HG03442 (cell line): ENCODE data around the gene TRABD2A.
A peak's percentile ranks its signal among the peaks of the same experiment; 100 is the strongest.
"Not testable (repeated sequence)": the region's sequence is repeated elsewhere in the genome, so short reads cannot be mapped to it uniquely, and the experiment has no call there.

Source experiments
- ATAC-seq: cut with Tn5 transposase; IDR thresholded peaks from one replicate; pipeline ENCODE4 v1.9.1; 2021; ENCODE audit warnings: mild to moderate bottlenecking, moderate library complexity; ENCODE audit not compliant: unreplicated experiment

Gene TRABD2A

DNA sequence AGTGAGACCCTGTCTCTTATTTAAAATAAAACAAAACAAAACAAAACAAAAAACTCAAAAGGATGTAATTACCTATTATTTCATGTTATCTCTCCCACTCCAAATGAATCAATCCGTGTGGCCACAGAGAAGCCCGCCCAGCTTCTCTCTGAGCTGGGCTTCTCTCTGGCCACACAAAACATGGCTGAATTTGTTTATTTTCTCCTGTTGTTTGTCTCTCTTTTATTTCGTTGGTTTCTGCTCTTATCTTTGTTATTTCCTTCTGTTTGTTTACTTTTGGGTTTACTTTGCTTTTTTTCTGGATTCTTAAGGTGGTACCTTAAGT is 1.5 kb upstream of the TRABD2A start:
- no peak for ATAC-seq

GRCh38 chr2:84881581-84882413 is 913 bp upstream of the TRABD2A start:
- ATAC-seq = peak; percentile 67

GRCh38 chr2:84880395-84880644 is 564 bp downstream of the TRABD2A start:
- no peak for ATAC-seq

DNA sequence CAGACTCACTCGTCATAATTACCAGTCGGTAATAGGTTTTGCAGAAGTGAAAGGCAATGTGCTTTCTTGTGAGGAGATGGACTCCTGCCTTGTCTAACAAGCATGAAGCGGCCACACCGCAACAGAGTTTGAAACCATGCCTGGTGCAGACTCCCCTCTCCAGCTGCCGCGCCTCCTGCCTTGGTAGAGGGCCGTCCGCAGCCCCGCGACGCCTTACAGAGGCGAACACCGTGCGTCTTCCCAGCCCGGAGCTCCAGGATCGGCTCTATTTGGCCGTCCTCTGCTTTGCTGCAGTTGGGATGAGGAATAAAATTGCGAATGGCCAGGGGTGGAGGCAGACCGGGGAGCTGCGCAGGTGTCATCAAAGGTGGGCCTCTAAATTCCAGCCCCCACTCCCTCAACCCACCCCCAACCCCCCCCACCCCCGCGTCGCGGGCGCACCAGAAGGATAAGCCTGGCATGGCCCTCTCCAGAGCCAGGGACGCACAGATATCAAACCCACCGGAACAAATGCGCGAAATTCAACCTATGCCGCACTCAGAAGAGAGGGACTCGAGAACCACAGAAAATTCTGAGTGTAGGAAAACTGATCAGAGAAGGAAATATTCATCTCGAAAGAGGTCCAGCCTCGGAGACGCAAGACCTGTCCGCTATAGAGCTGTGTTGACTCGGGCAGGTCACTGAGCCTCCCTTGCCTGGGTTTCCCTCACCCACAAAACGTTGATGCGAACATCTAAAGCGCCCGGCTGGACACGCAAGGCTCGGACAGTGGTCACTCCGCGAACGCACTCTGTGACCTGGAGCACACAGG is 1.1 kb downstream of the TRABD2A start:
- ATAC-seq = peak; percentile 44

DNA sequence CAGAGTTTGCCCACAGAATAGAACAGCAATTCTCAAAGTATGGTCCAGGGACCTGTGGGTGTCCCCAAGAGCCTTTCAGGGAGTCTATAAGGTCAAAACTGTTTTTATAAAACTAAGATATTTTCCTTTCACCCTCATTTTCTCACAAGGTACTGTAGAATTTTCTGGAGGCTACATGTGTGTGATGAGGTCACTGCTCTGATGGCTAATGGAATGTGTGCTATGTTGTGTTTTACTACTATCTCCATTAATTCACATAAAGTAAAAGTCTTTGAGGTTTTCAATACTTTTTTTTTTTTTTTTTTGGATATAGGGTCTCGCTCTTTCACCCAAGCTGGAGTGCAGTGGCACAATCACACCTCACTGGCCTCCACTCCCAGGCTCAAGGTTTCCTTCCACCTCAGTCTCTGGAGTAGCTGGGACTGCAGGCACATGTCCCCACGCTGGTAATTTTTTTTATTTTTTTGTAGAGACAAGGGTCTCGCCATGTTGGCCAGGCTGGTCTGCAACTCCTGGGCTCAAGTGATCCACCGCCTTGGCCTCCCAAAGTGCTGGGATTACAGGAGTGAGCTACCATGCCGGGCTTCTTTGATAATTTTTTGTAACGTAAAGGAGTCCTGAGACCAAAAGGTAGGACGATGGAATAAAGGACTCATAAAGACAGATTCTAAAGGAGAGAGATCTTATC is 1.8 kb downstream of the TRABD2A start:
- ATAC-seq = no peak

GRCh38 chr2:84878459-84878858 is 2.4 kb downstream of the TRABD2A start:
- ATAC-seq = no peak

GRCh38 chr2:84876369-84876768 is 4.5 kb downstream of the TRABD2A start:
- no peak for ATAC-seq

GRCh38 chr2:84875619-84876018 is 5.3 kb downstream of the TRABD2A start:
- ATAC-seq = not testable (repeated sequence)

- no peak for ATAC-seq
Measured at GRCh38 chr2:84875213-84875560, 5.7 kb downstream of the TRABD2A start.

DNA sequence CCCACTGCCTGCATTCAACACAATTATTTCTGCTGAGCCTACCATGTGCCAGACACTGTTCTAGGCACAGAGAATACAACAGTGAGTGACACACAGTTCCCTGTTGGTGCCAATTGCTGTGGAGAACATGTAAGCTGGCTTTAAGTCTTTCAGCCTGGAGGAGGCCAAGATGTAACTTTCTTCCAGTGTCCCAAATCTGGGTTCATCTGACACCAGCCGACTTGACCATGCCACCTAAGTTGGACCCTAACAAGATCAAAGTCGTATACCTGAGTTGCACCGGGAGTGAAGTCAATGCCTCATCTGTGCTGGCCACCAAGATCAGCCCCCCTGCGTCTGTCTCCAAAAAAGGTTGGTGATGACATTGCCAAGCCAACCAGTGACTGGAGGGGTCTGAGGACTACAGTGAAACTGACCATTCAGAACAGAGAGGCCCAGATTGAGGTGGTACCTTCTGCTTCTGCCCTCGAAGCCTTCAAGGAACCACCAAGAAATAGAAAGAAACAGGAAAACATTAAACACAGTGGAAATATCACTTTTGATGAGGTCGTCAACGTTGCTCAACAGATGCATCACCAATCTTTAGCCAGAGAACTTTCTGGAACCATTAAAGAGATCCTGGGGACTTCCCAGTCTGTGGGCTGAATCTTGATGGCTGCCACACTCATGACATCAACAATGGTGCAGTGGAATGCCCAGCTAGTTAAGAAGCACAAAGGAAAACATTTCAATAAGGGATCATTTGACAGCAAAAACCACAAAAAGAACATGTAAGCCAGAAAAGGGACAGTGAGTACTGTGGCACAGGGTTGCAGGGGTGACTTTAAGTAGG is 6.3 kb downstream of the TRABD2A start:
- no peak for ATAC-seq

DNA sequence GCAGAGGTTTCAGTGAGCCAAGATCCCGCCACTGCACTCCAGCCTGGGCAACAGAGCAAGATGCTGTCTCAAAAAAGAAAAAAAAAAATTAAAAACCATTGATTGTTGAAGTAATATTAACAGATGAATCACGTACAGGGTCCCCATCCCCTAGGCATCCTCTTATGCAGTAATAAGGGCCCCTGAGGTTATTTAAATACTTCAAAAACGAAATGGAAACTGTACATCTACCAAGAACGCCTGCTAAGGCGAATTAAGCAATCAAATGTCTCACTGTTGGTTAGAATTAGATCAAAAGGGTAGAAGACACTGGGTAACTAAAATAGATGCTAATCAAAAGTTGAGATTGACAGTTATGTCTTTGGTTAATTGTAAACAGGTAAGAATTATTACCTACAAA is 7.5 kb downstream of the TRABD2A start:
- no peak for ATAC-seq

GRCh38 chr2:84872691-84873090 is 8.2 kb downstream of the TRABD2A start:
- not testable (repeated sequence) for ATAC-seq

DNA sequence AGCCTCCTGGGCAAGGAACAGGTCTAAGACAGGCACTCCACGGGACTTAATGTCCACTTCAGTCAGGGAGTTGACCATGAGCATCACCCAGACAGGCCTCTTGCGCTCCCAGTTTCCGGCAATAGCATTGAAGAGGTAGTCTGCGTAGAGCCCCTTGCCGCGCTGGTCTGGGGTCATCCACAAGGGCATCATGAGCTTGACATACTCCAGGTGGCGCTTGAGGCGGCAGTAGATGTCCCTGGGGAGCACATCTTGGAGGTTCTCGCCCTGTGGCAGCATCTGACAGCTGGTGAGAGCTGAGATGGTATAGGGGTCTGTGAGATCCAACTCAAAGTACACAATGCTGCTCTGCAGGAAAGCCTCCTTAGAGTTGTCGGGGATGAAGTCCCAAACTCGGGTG is 10.6 kb downstream of the TRABD2A start:
- no peak for ATAC-seq

DNA sequence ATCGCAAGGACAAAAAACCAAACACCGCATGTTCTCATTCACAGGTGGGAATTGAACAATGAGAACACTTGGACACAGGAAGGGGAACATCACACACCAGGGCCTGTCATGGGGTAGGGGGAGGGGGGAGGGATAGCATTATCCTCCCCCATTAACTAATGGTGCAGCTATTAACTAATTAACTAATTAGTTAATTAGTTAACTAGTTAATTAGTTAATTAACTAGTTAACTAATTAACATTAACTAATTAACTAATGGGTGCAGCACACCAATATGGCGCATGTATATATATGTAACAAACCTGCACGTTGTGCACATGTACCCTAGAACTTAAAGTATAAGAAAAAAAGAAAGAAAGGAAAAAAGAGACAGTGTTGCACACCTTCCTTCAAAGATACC is 12.6 kb downstream of the TRABD2A start:
- ATAC-seq = not testable (repeated sequence)

DNA sequence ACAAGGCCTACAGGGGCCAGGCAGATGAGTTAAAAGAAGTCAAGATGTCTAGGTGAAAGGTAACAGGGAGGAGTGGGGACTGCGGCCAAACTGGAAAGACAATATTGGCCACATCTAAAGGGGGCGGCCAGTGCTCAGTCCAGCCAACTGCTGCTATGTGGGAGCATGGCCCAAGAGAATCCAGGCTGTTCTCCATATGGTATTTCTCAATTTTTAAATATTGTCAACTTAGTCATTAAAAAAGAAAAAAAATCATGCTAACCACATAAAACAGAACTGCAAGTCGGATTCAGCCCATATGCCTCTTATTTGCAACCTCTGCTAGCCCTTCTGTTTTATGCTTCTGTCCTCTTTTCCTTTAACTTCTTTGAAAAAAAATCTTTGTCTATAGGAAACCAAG is 14.8 kb downstream of the TRABD2A start:
- no peak for ATAC-seq

DNA sequence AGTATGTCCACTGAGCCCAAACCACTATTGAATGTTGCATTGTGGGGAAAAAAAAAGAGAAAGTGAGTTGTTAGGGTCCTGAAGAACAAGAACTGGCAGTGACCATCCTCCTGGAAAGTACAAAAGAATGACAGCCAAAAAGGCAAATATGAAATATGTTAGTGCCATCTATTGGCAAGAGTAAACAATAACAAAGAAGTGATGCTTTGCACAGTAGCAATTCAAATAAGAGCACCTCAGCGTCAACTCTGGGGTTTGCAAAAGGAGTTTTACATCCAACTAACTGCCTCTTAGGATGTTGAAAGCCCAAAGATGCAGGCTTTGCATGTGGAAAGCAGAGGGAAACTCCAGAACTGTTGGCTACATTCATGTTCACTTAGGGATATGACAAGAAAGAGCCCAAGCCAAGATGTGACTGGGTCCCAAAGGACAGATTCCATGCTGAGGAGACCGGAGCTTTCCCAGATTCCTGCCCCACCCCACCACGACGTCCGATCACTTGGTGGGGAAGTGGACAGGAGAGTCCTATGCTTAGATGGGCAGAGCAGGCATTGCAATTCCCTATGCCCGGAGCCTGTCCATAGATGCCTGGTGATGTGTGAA is 15.6 kb downstream of the TRABD2A start:
- ATAC-seq = peak; percentile 72

GRCh38 chr2:84862006-84862405 is 18.9 kb downstream of the TRABD2A start:
- no peak for ATAC-seq

DNA sequence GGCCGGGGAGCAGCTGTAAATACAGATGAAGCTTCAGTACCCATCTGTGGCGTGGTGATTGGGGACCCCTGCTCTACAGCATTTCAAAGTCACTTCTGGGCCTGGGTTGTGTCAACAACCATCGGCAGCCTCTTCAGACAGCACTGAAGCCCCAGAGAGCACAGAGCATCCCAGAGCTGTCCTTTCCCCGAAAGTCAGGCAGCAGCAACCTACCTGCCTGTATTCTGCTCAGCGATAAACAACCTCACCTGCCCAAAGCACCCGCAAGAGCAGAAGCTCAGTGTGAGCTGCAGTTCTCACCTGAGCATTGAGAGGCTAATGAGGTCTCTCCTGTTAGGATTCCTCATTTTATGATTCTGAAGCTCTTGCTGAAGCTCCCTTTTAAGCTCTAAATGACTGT is 19.3 kb downstream of the TRABD2A start:
- ATAC-seq = no peak

DNA sequence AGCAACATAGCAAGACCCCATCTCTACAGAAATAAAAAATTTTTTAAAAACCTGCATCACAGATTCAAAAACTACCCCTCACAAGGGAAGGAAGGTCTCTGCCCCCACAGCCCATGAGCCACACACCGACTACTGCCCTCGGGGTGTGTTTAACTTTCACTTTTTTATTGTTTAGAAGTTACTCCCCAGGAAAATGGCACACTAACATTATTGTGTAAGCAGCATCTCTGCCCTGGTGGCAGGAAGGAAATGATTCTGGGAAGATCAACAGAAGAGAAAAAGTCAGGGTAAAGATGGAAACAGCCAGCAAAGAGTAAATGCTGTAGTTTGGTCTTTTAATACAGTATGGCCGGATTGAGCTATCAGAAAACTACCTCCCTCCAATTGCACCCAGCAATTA is 21.9 kb downstream of the TRABD2A start:
- no peak for ATAC-seq

DNA sequence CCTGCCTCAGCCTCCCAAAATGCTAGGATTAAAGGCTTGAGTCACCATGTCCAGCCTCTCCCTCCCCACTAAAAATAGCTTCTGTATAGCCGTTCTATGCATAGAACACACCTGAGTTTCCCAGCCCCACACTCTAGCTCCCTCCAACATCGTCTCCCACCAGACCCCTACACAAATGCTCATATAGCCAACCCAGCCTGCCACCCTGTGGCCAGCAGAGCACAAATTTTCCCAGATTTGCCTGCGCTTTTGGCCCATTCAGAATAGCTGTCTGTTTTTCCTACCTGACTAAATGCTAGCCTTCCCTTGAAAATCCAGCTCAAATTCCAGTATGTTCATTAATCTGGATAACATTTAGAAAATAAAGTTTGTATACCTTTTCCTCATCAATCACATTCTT is 22.8 kb downstream of the TRABD2A start:
- no peak for ATAC-seq

GRCh38 chr2:84857566-84857965 is 23.3 kb downstream of the TRABD2A start:
- no peak for ATAC-seq
